ENCODE measurements around the gene GPALPP1. TPM values are rescaled to one million over a fixed set of nuclear protein-coding genes. Genes with fewer than 3 reads are reported as not detected.

GPALPP1 gene
- total and polyA plus RNA-seq, 10 donors = 9.6 to 33.4 (median 26.8) TPM

DNA sequence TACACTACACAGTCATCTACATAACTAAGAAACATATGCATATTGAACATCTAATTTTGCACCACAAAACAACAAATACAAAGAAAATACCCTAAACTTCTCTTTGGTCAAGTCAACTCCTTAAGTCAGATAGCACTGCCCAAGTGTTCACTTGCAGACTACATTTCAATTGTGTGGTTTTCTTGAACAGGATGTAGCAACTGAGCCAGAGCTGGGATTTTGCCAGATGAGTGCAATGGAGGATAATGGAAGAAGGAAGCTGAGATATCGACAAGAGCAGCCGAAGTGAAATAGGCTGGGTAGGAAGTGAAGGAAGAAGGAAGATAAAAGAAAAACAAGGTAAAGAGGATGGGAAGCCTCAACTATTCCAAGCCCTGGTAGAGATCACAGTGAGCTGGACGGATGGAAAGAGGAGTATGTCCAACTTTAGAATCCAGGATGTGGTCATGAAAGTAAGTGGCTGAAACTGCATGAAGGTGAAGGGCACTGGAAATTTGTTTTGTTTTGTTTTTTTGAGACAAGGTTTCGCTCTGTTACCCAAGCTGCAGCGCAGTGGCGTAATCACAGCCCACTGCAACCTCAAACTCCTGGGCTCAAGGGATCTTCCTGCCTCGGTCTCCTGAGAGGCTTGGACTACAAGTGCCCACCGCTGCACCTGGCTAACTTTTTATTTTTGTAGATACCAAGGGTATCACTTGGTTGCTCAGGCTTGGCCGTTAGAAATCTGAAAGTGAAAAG lies 15.1 kb upstream of the GPALPP1 start:
- no peak for DNase-seq
- intact Hi-C loops (cut with DNase I; ENCODE audit: low total_unique reads) = no loop called here
- peaks cover 0 to 51% (median 23%) of the 10 kb centered on the region in 6 donors for H3K4me1 ChIP-seq
- H3K27ac ChIP-seq = peak overlapping the region in 6 of 8 donors; percentile 7 to 59 (median 40)
- H3K36me3 ChIP-seq = peaks cover 0 to 46% (median 21%) of the 10 kb centered on the region in 6 donors
- TF ChIP-seq POLR2AphosphoS5 (IDR thresholded peaks at IDR 0.05) (no peak), POLR2A (IDR thresholded peaks at IDR 0.05) (no peak)
- TF ChIP-seq, protein P1, sequence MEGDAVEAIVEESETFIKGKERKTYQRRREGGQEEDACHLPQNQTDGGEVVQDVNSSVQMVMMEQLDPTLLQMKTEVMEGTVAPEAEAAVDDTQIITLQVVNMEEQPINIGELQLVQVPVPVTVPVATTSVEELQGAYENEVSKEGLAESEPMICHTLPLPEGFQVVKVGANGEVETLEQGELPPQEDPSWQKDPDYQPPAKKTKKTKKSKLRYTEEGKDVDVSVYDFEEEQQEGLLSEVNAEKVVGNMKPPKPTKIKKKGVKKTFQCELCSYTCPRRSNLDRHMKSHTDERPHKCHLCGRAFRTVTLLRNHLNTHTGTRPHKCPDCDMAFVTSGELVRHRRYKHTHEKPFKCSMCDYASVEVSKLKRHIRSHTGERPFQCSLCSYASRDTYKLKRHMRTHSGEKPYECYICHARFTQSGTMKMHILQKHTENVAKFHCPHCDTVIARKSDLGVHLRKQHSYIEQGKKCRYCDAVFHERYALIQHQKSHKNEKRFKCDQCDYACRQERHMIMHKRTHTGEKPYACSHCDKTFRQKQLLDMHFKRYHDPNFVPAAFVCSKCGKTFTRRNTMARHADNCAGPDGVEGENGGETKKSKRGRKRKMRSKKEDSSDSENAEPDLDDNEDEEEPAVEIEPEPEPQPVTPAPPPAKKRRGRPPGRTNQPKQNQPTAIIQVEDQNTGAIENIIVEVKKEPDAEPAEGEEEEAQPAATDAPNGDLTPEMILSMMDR (IDR thresholded peaks at IDR 0.05 in 8 of 11, conservative IDR thresholded peaks at IDR 0.05 in 3 of 11) = no peak
- no peak overlapping the region for H3K4me3 ChIP-seq
- H3K9me3 ChIP-seq = no peaks in the 10 kb centered on the region
- no peaks in the 10 kb centered on the region for H3K27me3 ChIP-seq (replicated peaks in 1 of 7)
- 34 to 50% (median 38%) methylated on average over 9 of the region's 9 CpGs for WGBS, 5 donors

DNA sequence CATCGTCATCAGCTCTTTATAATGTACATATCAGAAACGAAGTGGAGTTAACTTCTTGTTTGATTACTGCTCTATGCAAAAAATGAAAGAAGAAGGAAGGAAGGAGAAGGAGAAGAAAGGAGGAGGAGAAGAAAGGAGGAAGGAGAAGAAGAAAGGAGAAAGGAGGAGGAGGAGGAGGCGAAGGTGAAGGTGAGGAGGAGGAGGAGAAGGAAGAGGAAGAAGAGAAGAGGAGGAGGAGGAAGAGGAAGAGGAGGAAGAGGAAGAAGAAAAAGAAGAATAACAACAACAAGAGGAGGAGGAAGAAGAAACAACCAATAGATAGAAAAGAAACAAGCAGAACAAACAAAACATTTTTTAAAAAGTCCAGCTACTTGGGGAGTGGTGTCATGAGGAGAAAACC lies 13.1 kb upstream of the GPALPP1 start:
- DNase-seq = no peak
- WGBS, 5 donors = 76 to 82% (median 77%) methylated on average over 3 of the region's 3 CpGs
- TF ChIP-seq, protein P1 (IDR thresholded peaks at IDR 0.05 in 8 of 11, conservative IDR thresholded peaks at IDR 0.05 in 3 of 11) = no peak
- TF ChIP-seq POLR2AphosphoS5 (IDR thresholded peaks at IDR 0.05) = no peak
- no peak for TF ChIP-seq POLR2A (IDR thresholded peaks at IDR 0.05)
- Histone ChIP-seq H3K27ac (no peak overlapping the region), H3K36me3 (peaks cover 0 to 66% (median 34%) of the 10 kb centered on the region in 6 donors), H3K4me3 (no peak overlapping the region), H3K9me3 (no peaks in the 10 kb centered on the region), H3K27me3 (replicated peaks in 1 of 7) (no peaks in the 10 kb centered on the region), H3K4me1 (peaks cover 0 to 43% (median 20%) of the 10 kb centered on the region in 6 donors)
- intact Hi-C loops (cut with DNase I; ENCODE audit: low total_unique reads) = no loop called here

DNA sequence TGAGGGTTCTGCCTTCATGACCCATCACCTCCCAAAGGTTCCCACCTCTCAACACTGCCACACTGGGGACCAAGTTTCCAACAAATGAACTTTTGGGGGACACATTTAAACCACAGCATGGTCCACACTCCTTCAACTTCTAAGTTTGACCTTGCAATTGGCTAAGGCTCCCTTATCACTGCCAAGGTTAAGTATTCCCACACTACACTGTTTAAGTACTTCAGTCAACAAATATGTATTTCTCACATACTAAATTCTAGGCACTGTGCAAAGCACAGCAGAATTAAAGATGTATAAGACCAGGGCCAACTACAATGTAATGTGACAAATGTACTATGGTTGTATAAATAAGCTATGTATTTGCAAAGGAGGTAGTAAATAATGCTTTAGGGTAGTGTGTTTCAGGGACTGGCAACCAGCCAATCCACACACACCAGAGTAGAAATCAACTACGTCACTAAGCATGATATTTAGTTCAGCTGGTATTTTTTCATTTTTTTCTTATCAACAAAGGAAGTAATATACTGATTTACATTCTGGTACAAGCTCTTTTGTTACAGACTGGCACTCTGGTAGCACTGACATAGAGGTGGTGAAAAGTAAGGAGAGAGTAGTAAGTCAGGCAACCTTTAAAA lies 12.3 kb upstream of the GPALPP1 start:
- Histone ChIP-seq H3K27me3 (replicated peaks in 1 of 7) (no peaks in the 10 kb centered on the region), H3K27ac (no peak overlapping the region), H3K9me3 (no peaks in the 10 kb centered on the region), H3K4me1 (peaks cover 0 to 43% (median 20%) of the 10 kb centered on the region in 6 donors), H3K36me3 (peaks cover 0 to 63% (median 34%) of the 10 kb centered on the region in 6 donors), H3K4me3 (no peak overlapping the region)
- no peak for DNase-seq
- no peak for TF ChIP-seq POLR2AphosphoS5 (IDR thresholded peaks at IDR 0.05)
- TF ChIP-seq, protein P1 (IDR thresholded peaks at IDR 0.05 in 8 of 11, conservative IDR thresholded peaks at IDR 0.05 in 3 of 11) = no peak
- no peak for TF ChIP-seq POLR2A (IDR thresholded peaks at IDR 0.05)
- intact Hi-C loops (cut with DNase I; ENCODE audit: low total_unique reads) = no loop called here
- 66 to 100% (median 80%) methylated on average over 1 of the region's 1 CpG for WGBS, 5 donors

DNA sequence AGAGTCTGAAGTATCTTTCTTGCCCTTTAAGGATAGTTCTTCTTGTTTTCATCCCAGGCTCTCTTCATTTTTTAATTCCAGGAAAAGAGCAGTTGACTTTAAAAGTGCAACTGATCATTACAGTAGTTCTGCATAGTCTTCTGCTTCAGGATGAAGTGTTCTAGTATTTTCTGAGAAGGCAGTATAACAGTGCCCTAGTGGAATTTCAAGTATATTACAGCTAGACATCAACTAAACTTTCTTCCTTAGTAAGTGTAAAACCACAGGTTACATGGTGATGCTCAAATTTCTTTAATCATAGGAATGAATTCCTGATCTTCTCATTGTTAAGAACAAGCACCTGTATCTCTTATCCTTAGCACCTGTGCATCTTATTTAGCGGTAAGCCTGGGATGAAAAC lies 11.0 kb upstream of the GPALPP1 start:
- Histone ChIP-seq H3K36me3 (peaks cover 0 to 64% (median 34%) of the 10 kb centered on the region in 6 donors), H3K27me3 (replicated peaks in 1 of 7) (no peaks in the 10 kb centered on the region), H3K9me3 (no peaks in the 10 kb centered on the region), H3K4me1 (peaks cover 0 to 36% (median 17%) of the 10 kb centered on the region in 6 donors), H3K27ac (no peak overlapping the region), H3K4me3 (no peak overlapping the region)
- intact Hi-C loops (cut with DNase I; ENCODE audit: low total_unique reads) = no loop called here
- 94 to 100% (median 97%) methylated on average over 1 of the region's 1 CpG for WGBS, 5 donors
- TF ChIP-seq, protein P1 (IDR thresholded peaks at IDR 0.05 in 8 of 11, conservative IDR thresholded peaks at IDR 0.05 in 3 of 11) = no peak
- no peak for TF ChIP-seq POLR2AphosphoS5 (IDR thresholded peaks at IDR 0.05)
- no peak for TF ChIP-seq POLR2A (IDR thresholded peaks at IDR 0.05)
- no peak for DNase-seq

All from spleen (tissue), 11 donors.